Sigmoid colon (tissue), 4 donors: ENCODE data around the gene DOP1B.

Experiments used
- EP300 ChIP-seq, 4 donors: sonication (generic); formaldehyde crosslinking; IDR thresholded peaks; one replicate each; pipeline ENCODE4 v1.6.1; 2017; ENCODE audit warnings: antibody characterized with exemption in 4 of 4
- POLR2A ChIP-seq, 2 donors: fragments of 450-650 bp; IDR thresholded peaks; one replicate each; pipeline ENCODE4 v1.6.1; 2016; ENCODE audit warnings: antibody characterized with exemption in 2 of 2, mild to moderate bottlenecking in 2 of 2, moderate library complexity in 2 of 2

DNA sequence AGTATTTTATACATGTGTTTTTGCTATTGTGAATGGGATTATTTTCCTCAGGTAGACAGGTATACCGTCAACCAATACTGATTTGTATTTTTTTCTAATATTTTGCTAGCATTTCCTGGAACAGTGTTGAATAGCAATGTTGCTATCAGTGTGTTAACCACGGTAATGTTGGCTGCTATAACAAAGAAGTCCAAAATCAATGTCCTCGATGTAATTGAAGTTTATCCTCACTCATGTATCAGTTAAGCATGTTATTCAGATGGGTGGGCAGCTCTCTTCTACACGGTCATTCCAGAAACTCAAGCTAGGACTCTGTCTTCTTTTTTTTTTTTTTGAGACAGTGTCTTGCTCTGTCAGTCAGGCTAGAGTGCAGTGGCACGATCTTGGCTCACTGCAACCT is 24.3 kb downstream of the DOP1B start:
- TF ChIP-seq EP300 (IDR thresholded peaks at IDR 0.05): no peak
- no peak for TF ChIP-seq POLR2A (IDR thresholded peaks at IDR 0.05)
